Astrocyte of the cerebellum (primary cell): Measurements from ENCODE around the gene MORN5.

Experiments used
- DNase-seq: peaks from one replicate; pipeline ENCODE4 v3.0.0-alpha.2; 2011; ENCODE audit warnings: low read depth
- H3K4me3 ChIP-seq: 2 replicates; pipeline ENCODE4 v1.5.1; 2011; ENCODE audit warnings: mild to moderate bottlenecking, low read depth, low read length, moderate library complexity
- CTCF ChIP-seq: IDR thresholded peaks from 2 replicates; pipeline ENCODE4 v1.5.1; 2012; ENCODE audit warnings: low read length, low read depth, moderate library complexity, mild to moderate bottlenecking; ENCODE audit errors: missing control alignments
- in situ Hi-C: cut with HindIII; loops from 2 replicates; pipeline ENCODE4 v1.10.0; 2017; ENCODE audit warnings: low sequenced_read_pairs

MORN5 gene

DNA sequence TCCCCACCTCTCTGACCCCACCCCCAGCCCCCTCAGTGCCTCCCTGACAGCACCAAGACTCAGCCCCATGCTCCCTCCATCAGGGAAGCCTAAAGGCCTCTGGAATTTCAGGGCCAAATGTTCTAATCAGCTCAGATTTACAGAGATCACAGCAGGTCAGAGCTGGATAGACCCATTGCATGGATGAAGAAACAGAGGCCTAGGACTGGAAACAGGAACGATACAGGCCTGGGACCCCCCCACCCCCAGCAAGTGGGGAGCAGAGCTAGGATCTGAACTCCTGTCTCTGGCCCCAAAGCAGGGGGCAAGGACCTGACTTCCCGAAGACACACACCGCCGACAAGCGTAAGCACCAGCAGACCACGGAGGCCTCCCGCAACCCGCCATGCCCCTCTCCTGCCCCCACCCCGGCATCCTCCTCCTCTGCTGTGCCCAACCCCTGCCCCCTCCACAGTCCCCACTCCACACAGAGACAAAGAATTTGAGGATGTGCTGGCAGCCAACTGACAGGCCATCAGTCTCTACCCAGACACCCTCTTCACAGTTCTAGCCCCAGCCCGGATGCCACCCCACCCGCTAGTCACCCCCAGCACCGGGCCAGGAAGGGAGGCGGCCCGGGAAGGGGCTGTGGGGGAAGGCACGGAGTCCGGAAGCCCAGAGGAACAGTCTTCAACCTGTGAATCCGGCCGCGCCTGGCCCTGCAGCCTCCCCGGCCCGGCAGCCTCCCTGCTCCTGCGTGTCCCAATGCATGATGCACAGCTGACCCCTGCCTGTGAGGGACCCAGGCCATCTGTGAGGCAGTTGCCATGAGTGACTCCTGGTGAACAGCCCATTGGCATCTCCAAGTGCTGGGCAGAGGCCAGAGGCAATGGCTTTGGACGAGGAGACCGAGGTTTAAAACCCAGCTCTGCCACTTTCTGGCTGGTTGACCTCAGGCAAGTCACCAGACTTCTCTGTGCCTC is 31.4 kb upstream of the MORN5 start:
- DNase-seq: no peak
- in situ Hi-C loops: loop anchor here (5.0 kb wide), 1 partner anchor 224 kb away; no protein-coding TSS in a partner anchor
- H3K4me3 ChIP-seq: no peak overlapping the region
- TF ChIP-seq CTCF: no peak

- in situ Hi-C loops: loop anchor here (5.0 kb wide), 1 partner anchor 223 kb away; no protein-coding TSS in a partner anchor
- no peak for TF ChIP-seq CTCF
- H3K4me3 ChIP-seq: no peak overlapping the region
- DNase-seq: no peak
Observed at GRCh38 chr9:122128969-122129343, 30.8 kb upstream of the MORN5 start.

- DNase-seq: no peak
- no peak for TF ChIP-seq CTCF
- in situ Hi-C loops: loop anchor here (5.0 kb wide), 1 partner anchor 222 kb away; no protein-coding TSS in a partner anchor
- H3K4me3 ChIP-seq: no peak overlapping the region
Observed at GRCh38 chr9:122129969-122130368, 29.7 kb upstream of the MORN5 start.

DNA sequence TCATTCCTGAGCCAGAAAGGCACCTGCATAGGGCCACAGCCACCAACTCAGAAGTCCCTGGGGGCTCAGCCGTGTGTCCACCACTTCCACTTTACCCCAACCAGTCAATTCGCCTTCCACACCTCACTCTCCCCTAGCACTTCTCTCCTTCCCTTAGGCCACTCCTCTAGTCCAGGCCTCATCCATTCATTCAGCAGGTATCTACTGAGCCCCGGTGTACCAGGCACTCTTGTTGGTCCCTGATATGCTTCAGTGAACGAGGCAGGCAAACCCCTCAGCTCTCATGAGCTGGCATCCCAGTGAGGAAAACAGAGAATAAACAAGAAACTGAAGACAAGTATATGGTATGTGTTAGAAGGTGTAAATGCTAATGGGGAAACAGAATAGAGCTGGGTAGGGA is 28.9 kb upstream of the MORN5 start:
- in situ Hi-C loops: no loop called here
- TF ChIP-seq CTCF: no peak
- no peak for DNase-seq
- no peak overlapping the region for H3K4me3 ChIP-seq

DNA sequence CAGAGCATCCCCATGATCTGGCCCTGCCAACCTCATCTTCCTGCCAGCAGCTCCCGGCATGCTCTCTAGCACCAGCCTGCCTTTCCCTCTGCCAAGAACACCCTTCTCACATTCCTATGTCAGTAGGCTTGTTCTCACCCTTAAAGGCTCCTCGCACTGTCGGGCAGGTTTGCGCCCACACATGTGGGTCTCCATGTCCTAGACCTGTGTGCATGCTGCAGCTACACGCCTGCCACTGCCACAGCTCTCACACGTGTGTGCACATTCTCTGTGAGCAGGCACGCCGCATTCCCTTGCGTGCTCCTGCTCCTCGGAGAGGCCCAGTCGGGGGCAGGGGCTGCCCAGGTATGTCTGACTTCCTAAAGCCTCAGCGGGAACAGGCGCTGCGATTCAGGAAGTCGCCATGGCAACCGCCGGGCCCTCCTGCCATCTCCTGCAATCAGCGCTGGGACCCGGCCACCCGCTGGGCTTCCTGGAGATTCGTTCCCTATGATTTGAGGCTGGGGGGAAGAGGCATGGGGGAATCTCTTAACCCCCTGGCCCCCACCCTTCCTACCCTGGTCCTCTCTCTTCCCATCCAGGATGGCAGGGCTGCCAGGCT is 28.2 kb upstream of the MORN5 start:
- no peak for TF ChIP-seq CTCF
- H3K4me3 ChIP-seq: no peak overlapping the region
- DNase-seq: no peak
- in situ Hi-C loops: no loop called here

DNA sequence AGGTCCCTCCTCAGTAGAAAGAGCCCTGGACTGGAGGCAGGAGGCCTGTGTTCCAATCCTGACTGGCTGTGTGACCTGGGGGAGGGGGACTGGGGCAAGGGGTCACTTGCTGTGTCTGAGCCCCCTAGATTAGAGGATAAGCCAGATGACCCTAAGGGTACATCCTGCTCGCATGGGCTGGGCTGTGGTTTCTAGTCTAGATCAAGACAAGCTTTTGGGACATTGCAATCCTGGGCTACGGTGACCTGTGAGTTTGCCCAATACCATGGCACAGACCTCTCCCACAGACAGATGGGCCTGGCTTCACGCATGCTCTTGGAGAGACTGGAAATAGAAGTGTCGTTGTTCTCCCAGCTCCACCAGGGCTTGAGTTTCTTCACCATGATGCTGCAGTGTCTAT is 27.2 kb upstream of the MORN5 start:
- no peak overlapping the region for H3K4me3 ChIP-seq
- no peak for DNase-seq
- no peak for TF ChIP-seq CTCF
- in situ Hi-C loops: no loop called here
